ENCODE data around the gene ITM2C.

Gene ITM2C

DNA sequence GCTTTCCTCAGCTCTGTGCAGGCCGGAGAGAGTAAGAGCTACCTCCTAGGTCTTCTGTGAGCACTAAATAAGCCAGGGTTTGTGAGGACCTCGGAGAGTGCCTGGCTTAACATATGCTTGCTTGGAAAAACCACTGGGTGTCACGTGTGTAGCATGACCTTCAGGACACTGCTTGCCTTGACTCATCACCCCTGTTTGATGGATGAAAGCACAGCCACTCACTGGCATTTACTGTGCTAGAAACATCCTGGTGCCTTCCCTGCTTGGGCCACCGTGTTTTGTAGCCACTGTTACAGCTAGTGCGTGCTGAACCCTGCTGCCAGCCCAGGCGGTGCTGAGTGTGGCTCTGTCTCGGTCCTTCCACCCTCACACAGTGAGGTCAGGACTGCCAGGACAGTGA is 34.8 kb upstream of the ITM2C start:
- TF ChIP-seq, protein P1, sequence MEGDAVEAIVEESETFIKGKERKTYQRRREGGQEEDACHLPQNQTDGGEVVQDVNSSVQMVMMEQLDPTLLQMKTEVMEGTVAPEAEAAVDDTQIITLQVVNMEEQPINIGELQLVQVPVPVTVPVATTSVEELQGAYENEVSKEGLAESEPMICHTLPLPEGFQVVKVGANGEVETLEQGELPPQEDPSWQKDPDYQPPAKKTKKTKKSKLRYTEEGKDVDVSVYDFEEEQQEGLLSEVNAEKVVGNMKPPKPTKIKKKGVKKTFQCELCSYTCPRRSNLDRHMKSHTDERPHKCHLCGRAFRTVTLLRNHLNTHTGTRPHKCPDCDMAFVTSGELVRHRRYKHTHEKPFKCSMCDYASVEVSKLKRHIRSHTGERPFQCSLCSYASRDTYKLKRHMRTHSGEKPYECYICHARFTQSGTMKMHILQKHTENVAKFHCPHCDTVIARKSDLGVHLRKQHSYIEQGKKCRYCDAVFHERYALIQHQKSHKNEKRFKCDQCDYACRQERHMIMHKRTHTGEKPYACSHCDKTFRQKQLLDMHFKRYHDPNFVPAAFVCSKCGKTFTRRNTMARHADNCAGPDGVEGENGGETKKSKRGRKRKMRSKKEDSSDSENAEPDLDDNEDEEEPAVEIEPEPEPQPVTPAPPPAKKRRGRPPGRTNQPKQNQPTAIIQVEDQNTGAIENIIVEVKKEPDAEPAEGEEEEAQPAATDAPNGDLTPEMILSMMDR (IDR thresholded peaks at IDR 0.05; ENCODE audit: insufficient read depth, low read depth, low read length, missing control alignments) = no peak
- no peak for DNase-seq (ENCODE audit: low read depth)
- no peak overlapping the region for H3K4me3 ChIP-seq (ENCODE audit: low read length)

DNA sequence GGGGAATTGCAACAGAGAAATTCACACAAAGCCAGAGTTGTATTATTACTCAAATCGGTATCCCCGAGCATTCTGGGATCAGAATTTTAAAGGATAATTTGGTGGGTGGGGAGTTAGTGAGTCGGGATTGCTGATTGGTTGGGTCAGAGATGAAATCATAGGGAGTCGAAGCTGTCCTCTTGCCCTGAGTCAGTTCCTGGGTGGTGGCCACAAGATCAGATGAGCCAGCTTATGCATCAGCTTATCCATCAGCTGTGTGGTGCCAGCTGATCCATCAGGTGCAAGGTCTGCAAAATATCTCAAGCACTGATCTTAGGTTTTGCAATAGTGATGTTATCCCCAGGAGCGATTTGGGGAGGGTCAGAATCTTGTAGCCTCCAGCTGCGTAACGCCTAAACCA is 34.3 kb upstream of the ITM2C start:
- peak; percentile 19 for DNase-seq (ENCODE audit: low read depth)
- TF ChIP-seq, protein P1 (IDR thresholded peaks at IDR 0.05; ENCODE audit: insufficient read depth, low read depth, low read length, missing control alignments) = no peak
- H3K4me3 ChIP-seq (ENCODE audit: low read length) = no peak overlapping the region

DNA sequence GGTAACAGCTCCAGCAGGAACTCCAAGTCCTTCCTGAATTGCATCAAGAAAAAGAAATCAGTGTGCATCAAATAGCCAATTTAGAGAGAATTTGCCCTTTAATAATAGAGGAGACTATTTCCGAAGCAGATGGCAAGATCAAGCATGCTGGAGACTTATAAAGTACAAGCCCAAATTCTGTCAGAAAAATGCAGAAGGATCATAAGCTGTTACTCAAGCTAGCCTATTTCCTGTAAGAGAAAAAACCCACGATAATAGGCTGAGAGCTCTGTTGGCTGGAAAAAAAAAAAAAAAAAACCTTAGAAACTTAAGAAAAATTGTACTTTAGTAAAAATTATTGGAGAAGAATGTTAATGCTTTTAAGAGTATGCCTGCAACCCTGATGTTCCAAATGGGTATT is 24.4 kb upstream of the ITM2C start:
- TF ChIP-seq, protein P1 (IDR thresholded peaks at IDR 0.05; ENCODE audit: insufficient read depth, low read depth, low read length, missing control alignments) = no peak
- no peak for DNase-seq (ENCODE audit: low read depth)
- H3K4me3 ChIP-seq (ENCODE audit: low read length) = no peak overlapping the region

DNA sequence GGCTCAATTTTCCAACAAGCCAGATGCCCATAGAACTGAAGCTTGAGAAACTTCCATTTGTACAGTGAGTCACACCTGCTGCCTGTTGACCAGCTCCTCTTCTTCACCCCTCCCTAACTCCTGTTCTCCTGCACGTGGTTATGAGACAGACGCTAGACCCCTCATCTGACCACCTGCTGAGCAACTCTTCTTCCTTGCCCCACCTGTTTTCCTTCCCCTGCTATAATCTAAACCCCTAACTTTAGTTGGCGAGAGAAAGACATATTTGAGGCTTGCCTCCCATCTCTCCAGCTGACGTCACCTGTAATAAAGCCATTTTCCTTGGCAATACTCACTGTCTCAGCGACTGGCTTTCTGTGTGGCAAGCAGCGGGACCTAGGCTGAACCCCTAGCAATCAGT is 22.3 kb upstream of the ITM2C start:
- DNase-seq (ENCODE audit: low read depth) = peak; percentile 30
- no peak overlapping the region for H3K4me3 ChIP-seq (ENCODE audit: low read length)
- TF ChIP-seq, protein P1 (IDR thresholded peaks at IDR 0.05; ENCODE audit: insufficient read depth, low read depth, low read length, missing control alignments) = no peak

DNA sequence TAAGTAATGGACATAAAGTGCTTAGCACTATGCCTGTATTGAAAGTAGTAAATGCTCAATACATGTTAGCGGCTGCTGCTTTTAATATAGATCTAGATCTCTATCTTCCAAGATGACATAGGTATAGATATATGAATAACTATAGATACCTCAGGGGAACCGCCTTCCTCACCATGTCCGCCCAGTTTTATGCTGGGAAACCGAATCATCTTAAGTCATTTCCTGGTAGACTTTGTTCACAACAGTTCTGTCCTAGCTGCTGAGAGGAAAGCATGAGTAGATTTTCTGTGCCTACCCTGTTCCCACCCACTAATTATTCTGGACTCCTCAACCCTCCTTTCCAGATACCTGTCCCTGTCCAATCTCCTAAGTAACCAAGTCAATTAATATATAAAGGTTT is 21.6 kb upstream of the ITM2C start:
- TF ChIP-seq, protein P1 (IDR thresholded peaks at IDR 0.05; ENCODE audit: insufficient read depth, low read depth, low read length, missing control alignments) = no peak
- DNase-seq (ENCODE audit: low read depth) = no peak
- no peak overlapping the region for H3K4me3 ChIP-seq (ENCODE audit: low read length)

DNA sequence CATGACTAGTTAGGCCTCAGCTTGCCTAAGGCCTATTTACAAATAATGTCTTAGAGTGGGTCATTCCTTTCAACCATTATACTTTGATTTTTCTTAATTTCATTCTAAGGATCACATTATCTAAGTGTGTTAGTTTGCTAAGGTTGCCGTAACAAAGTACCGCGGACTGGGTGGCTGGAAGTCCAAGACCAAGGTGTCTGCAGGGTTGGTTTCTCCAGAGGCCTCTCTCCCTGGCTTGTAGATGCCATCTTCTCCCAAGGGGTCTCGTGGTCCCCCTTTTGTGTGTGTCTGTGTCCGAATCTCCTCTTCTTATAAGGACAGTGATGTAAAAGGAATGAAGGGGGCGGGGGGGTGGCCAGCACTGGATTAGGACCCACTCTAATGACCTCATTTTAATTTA is 18.4 kb upstream of the ITM2C start:
- TF ChIP-seq, protein P1 (IDR thresholded peaks at IDR 0.05; ENCODE audit: insufficient read depth, low read depth, low read length, missing control alignments) = no peak
- H3K4me3 ChIP-seq (ENCODE audit: low read length) = no peak overlapping the region
- DNase-seq (ENCODE audit: low read depth) = no peak

DNA sequence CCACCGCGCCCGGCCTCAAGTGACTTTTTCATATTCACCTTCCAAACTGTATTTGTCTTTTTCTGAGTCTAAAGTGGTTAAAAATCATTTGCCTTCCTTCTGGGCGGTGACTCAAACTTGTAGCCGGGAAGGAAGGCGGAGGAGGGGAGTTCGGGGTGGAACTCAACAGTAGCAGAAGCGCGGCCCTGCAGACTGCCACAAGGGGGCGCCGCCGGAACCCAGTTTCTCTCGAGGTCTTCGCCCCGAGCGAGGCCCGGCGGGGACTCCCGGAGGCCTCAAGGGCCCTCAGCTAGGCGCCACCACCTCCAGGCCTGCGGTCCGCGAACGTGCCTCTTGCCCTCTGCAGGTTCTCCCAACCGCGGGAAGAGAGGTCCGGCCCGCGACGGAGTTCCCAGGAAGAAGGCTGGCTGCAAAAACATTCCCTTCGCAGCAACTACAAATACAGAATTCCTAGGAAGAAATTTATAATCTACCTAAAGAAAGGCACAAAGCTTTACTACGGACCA is 16.8 kb upstream of the ITM2C start:
- peak overlapping the region; percentile 4 for H3K4me3 ChIP-seq (ENCODE audit: low read length)
- DNase-seq (ENCODE audit: low read depth) = peak; percentile 78
- TF ChIP-seq, protein P1 (IDR thresholded peaks at IDR 0.05; ENCODE audit: insufficient read depth, low read depth, low read length, missing control alignments) = peak; percentile 78

Data from epithelial cell of esophagus (primary cell).